Upper lobe of left lung (tissue), 6 donors: ENCODE results near the gene SHISAL1. TPM values are rescaled to one million over a fixed set of nuclear protein-coding genes. Genes with fewer than 3 reads are reported as not detected.

Experiments used
- ATAC-seq, 2 donors: fragments of 200-7000 bp; cut with Tn5 transposase; one replicate each; pipeline ENCODE4 v1.9.1; 2022; ENCODE audit warnings: mild to moderate bottlenecking in 2 of 2, moderate library complexity in 2 of 2; ENCODE audit not compliant: low FRiP score in 2 of 2
- DNase-seq, 2 donors: peaks; one replicate each; pipeline ENCODE4 v3.0.0-alpha.2; 2019 to 2020
- H3K27ac ChIP-seq, 4 donors: fragments of 200-600 bp; sonication (generic); one replicate each; pipeline ENCODE4 v1.5.1; 2016 to 2019
- H3K27me3 ChIP-seq, 4 donors: fragments of 200-600 bp; sonication (generic); one replicate each; pipeline ENCODE4 v1.5.1; 2017 to 2019
- H3K36me3 ChIP-seq, 4 donors: fragments of 200-600 bp; sonication (generic); one replicate each; pipeline ENCODE4 v1.5.1; 2016 to 2019
- H3K4me1 ChIP-seq, 4 donors: fragments of 200-600 bp; sonication (generic); one replicate each; pipeline ENCODE4 v1.5.1; 2018 to 2019
- H3K4me3 ChIP-seq, 4 donors: fragments of 200-600 bp; sonication (generic); one replicate each; pipeline ENCODE4 v1.5.1; 2017 to 2019; ENCODE audit warnings: mild to moderate bottlenecking in 2 of 4, moderate library complexity in 1 of 4
- H3K9me3 ChIP-seq, 4 donors: fragments of 200-600 bp; sonication (generic); one replicate each; pipeline ENCODE4 v1.5.1; 2018 to 2019
- EP300 ChIP-seq, 4 donors: sonication (generic); formaldehyde crosslinking; IDR thresholded peaks; one replicate each; pipeline ENCODE4 v1.5.1; 2017; ENCODE audit warnings: antibody characterized with exemption in 4 of 4, control low read depth in 2 of 4
- POLR2A ChIP-seq, 4 donors: fragments of 450-650 bp; IDR thresholded peaks; one replicate each; pipeline ENCODE4 v1.5.1; 2016 to 2017; ENCODE audit warnings: antibody characterized with exemption in 4 of 4, mild to moderate bottlenecking in 2 of 4
- POLR2AphosphoS5 ChIP-seq, 2 donors: sonication (generic); formaldehyde crosslinking; IDR thresholded peaks; one replicate each; pipeline ENCODE4 v1.5.1; 2017; ENCODE audit warnings: antibody characterized with exemption in 2 of 2
- WGBS, 2 donors: methylation state at CpG; one replicate each; pipeline ENCODE4 v1.1.5; 2017 to 2018; 5-methylcytosine and 5-hydroxymethylcytosine counted together
- total RNA-seq, 6 donors: library from RNA; depleted of rRNA in 4 of 6; stranded (reverse); fragments of >200 nt in 4 of 6; gene quantifications; one replicate each; pipeline versions ENCODE4 v1.1.0 to v1.2.1, GENCODE V29; 2016 to 2021
- TF ChIP-seq, protein P1 (sequence below), 6 experiments: fragments of 450-650 bp in 4 of 6; fragments of 200-600 bp in 2 of 6; sonication (generic) in 2 of 6; IDR thresholded peaks; one replicate each; pipeline ENCODE4 v1.5.1; 2016 to 2019; ENCODE audit warnings: antibody characterized with exemption in 6 of 6
- donor health status: DM: no; HTN: no; CAD: no; lungs with moderate emphysema.
- donor health status: DM: no; HTN: yes; CAD: no; lungs with severe emphysema.

The SHISAL1 gene
- total RNA-seq, 6 donors from 2014 or later, result 0.11 to 1.0 (median 0.20) TPM; not detected in 1

DNA sequence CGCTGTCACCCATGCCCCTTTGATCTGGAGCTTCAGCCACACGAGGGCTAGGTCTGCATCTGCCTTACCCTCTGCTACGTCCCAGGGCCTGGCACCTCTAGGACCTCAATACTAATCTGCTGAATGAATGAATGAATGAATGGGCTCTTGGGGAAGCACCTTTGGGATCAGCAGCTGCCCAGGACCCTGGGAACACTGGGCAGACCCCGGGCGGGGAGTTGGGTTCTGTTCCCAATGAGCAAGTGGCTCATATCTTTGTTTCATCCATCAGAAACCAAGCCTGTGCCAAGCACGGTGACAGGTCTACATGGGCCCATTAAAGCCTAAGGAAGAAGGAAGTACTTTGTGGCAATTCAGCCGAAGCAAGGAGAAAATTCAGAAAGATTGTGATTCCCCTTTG is 41.5 kb upstream of the SHISAL1 start:
- H3K27me3 ChIP-seq, result no peaks in the 10 kb centered on the region
- no peak for TF ChIP-seq POLR2AphosphoS5 (IDR thresholded peaks at IDR 0.05)
- TF ChIP-seq EP300 (IDR thresholded peaks at IDR 0.05), result no peak
- TF ChIP-seq, protein P1, sequence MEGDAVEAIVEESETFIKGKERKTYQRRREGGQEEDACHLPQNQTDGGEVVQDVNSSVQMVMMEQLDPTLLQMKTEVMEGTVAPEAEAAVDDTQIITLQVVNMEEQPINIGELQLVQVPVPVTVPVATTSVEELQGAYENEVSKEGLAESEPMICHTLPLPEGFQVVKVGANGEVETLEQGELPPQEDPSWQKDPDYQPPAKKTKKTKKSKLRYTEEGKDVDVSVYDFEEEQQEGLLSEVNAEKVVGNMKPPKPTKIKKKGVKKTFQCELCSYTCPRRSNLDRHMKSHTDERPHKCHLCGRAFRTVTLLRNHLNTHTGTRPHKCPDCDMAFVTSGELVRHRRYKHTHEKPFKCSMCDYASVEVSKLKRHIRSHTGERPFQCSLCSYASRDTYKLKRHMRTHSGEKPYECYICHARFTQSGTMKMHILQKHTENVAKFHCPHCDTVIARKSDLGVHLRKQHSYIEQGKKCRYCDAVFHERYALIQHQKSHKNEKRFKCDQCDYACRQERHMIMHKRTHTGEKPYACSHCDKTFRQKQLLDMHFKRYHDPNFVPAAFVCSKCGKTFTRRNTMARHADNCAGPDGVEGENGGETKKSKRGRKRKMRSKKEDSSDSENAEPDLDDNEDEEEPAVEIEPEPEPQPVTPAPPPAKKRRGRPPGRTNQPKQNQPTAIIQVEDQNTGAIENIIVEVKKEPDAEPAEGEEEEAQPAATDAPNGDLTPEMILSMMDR (IDR thresholded peaks at IDR 0.05), result no peak
- no peak for TF ChIP-seq POLR2A (IDR thresholded peaks at IDR 0.05)
- no peak for ATAC-seq
- WGBS, 2 donors, result 81 to 89% methylated on average over 7 of the region's 7 CpGs
- H3K4me3 ChIP-seq, result no peak overlapping the region
- no peak for DNase-seq
- H3K36me3 ChIP-seq, result no peaks in the 10 kb centered on the region
- peaks cover 0 to 4% (median 1%) of the 10 kb centered on the region in 4 donors for H3K4me1 ChIP-seq
- H3K27ac ChIP-seq, result no peak overlapping the region
- no peaks in the 10 kb centered on the region for H3K9me3 ChIP-seq

DNA sequence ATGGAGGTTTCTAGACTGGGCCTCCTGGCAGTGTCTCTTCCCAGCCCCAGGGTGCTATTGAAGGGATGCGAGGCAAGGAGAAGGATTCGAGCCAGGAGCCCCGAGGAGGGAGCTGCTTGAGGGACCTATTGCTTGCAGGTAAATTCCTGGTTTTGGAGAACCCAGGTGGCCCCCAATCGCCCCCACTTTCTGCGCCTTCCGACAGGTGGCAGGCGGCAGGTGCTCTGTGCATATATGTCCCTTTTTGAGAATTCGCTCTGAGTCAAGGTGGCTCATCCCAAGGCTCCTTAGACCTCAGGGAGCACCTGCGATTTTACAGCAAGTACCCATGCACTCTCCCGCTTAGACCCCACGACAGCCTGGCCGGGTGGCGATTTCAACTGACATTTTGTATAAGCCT is 40.3 kb upstream of the SHISAL1 start:
- ATAC-seq (no peak), DNase-seq (no peak)
- Histone ChIP-seq H3K36me3 (no peaks in the 10 kb centered on the region), H3K9me3 (no peaks in the 10 kb centered on the region), H3K27me3 (no peaks in the 10 kb centered on the region), H3K4me3 (no peak overlapping the region), H3K27ac (no peak overlapping the region), H3K4me1 (peaks cover 0 to 4% (median 1%) of the 10 kb centered on the region in 4 donors)
- WGBS, 2 donors, result 90 to 93% methylated on average over 7 to 13 of the region's 13 CpGs
- TF ChIP-seq POLR2AphosphoS5 (IDR thresholded peaks at IDR 0.05), result no peak
- no peak for TF ChIP-seq EP300 (IDR thresholded peaks at IDR 0.05)
- no peak for TF ChIP-seq POLR2A (IDR thresholded peaks at IDR 0.05)
- TF ChIP-seq, protein P1 (IDR thresholded peaks at IDR 0.05), result no peak

DNA sequence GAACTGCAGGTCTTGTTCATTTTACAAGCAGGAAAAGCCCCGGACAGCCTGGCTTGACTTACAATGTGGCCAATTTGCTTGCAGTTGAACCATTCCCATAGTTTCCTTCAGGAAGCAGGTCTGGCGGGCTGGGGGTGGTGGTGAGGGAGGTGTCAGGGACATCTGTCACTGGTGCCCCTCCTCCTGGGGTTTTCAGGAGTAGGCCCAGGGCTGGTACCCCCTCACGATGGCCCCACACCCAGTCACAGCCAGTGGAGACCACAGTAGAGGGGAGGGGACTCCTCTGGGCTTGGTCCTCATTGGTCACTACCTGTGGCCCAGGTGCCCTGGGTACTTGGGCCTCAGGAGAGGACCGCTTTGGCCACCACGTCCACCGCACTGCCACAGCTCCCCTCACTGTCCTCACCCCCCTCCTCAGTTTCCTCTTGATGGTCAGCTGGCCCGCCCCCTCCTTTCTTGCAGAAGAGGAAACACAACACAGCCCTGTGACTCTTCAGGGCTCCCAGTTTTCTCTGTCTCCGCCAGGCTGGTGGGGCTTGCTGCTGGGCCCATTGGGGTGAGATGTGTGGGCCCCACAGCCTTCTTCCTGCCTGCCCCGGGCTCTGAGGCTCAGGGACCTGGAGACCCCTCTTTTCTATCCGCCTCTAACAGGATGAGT is 39.8 kb upstream of the SHISAL1 start:
- no peaks in the 10 kb centered on the region for H3K27me3 ChIP-seq
- 40 to 56% methylated on average over 4 to 10 of the region's 10 CpGs for WGBS, 2 donors
- H3K36me3 ChIP-seq, result no peaks in the 10 kb centered on the region
- peaks cover 0 to 4% (median 1%) of the 10 kb centered on the region in 4 donors for H3K4me1 ChIP-seq
- ATAC-seq (no peak), DNase-seq (no peak)
- H3K9me3 ChIP-seq, result no peaks in the 10 kb centered on the region
- no peak overlapping the region for H3K27ac ChIP-seq
- TF ChIP-seq EP300 (IDR thresholded peaks at IDR 0.05) (no peak), POLR2A (IDR thresholded peaks at IDR 0.05) (no peak), POLR2AphosphoS5 (IDR thresholded peaks at IDR 0.05) (no peak)
- TF ChIP-seq, protein P1 (IDR thresholded peaks at IDR 0.05), result no peak
- H3K4me3 ChIP-seq, result no peak overlapping the region

DNA sequence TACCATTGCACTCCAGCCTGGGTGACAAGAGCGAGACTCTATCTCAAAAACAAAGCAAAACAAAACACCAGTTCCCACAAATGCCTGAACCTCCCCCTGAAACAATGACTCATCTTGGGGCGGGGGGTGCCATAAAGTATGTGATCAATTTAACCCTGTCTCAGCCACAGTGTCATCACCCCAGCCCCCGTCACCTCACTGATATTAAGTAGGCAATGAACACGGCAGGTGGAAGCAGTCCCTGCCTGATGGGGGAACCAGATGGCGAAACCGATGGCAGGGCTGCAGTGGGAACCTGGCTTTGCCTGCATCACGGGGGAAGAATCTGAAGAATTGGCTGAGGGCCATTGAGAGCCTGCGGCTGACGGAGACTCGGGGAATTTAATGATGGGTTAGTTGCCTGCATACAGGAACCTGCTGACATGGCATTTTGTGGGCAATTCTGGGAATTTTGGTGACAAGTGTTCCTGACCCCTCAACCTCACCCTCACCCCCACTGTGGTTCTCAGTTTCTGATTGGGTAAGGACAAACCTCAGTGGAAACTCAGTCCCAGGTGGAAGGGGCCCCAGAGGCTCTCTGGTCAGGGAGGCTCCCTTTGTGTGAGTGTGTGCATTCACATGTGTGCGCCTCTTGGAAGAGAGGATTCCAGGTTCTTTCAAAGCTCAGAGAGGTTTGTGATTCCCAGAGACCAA is 39.1 kb upstream of the SHISAL1 start:
- H3K4me3 ChIP-seq, result no peak overlapping the region
- DNase-seq, result no peak
- no peaks in the 10 kb centered on the region for H3K9me3 ChIP-seq
- H3K27ac ChIP-seq, result no peak overlapping the region
- 28 to 31% methylated on average over 11 of the region's 11 CpGs for WGBS, 2 donors
- TF ChIP-seq POLR2AphosphoS5 (IDR thresholded peaks at IDR 0.05), result no peak
- no peak for TF ChIP-seq POLR2A (IDR thresholded peaks at IDR 0.05)
- TF ChIP-seq, protein P1 (IDR thresholded peaks at IDR 0.05), result no peak
- TF ChIP-seq EP300 (IDR thresholded peaks at IDR 0.05), result no peak
- peak in 1 of 2 donors; percentile 41 for ATAC-seq
- no peaks in the 10 kb centered on the region for H3K27me3 ChIP-seq
- no peaks in the 10 kb centered on the region for H3K36me3 ChIP-seq
- peaks cover 0 to 4% (median 1%) of the 10 kb centered on the region in 4 donors for H3K4me1 ChIP-seq
